IMR-90 (cell line): Measurements from ENCODE around the gene LMNTD2. TPM values are rescaled to one million over a fixed set of nuclear protein-coding genes. Genes with fewer than 3 reads are reported as not detected.

Experiments used
- ATAC-seq: fragments of 200-7000 bp; cut with Tn5 transposase; 2 replicates; pipeline ENCODE4 v1.9.1; 2020; ENCODE audit warnings: low read depth, mild to moderate bottlenecking, moderate library complexity
- BruUV-seq: library from RNA; stranded (reverse); fragments of 400-500 nt; replicated peaks from 2 replicates; lab custom pipeline; 2021; lab: Mats Ljungman, UMichigan
- CTCF ChIA-PET: fragments of 300-600 bp; formaldehyde crosslinking; extraction: SDS; loops from one replicate; lab custom pipeline; 2021; ENCODE audit warnings: antibody characterized with exemption; lab: Yijun Ruan, JAX
- POLR2A ChIA-PET: fragments of 300-600 bp; sonication (Branson Sonifier 250); formaldehyde crosslinking; loops from one replicate; lab custom pipeline; 2022; ENCODE audit warnings: antibody characterized with exemption; ENCODE audit not compliant: unreplicated experiment; lab: Charles Lee
- DNase-seq: peaks from one replicate; pipeline ENCODE4 v3.0.0; 2013
- H2AFZ ChIP-seq: replicated peaks from 2 replicates; pipeline ENCODE3; 2013; ENCODE audit warnings: low read length, mild to moderate bottlenecking; ENCODE audit not compliant: poor library complexity
- H2AK5ac ChIP-seq: 2 replicates; pipeline ENCODE4 v1.6.1; 2013; ENCODE audit warnings: low read depth, low read length, inconsistent platforms
- H2AK9ac ChIP-seq: replicated peaks from 2 replicates; pipeline ENCODE3; 2013; ENCODE audit warnings: mild to moderate bottlenecking, low read depth, low read length, moderate library complexity; ENCODE audit not compliant: poor library complexity
- H2BK120ac ChIP-seq: 2 replicates; pipeline ENCODE4 v1.6.1; 2013; ENCODE audit warnings: low read depth, low read length, inconsistent platforms
- H2BK15ac ChIP-seq: 3 replicates; pipeline ENCODE4 v1.6.1; 2013; ENCODE audit warnings: low read depth, low read length, inconsistent platforms
- H2BK20ac ChIP-seq: 2 replicates; pipeline ENCODE4 v1.6.1; 2013; ENCODE audit warnings: low read depth, mild to moderate bottlenecking, inconsistent platforms, low read length, moderate library complexity
- H2BK5ac ChIP-seq: 2 replicates; pipeline ENCODE4 v1.6.1; 2013; ENCODE audit warnings: mild to moderate bottlenecking, low read depth, low read length, inconsistent platforms; ENCODE audit not compliant: poor library complexity, severe bottlenecking
- H3K14ac ChIP-seq: replicated peaks from 2 replicates; pipeline ENCODE4 v1.6.1; 2013; ENCODE audit warnings: low read depth, low read length, inconsistent platforms
- H3K18ac ChIP-seq: 2 replicates; pipeline ENCODE4 v1.6.1; 2013; ENCODE audit warnings: low read depth, low read length, control low read depth
- H3K23ac ChIP-seq: 2 replicates; pipeline ENCODE4 v1.6.1; 2013; ENCODE audit warnings: low read depth, low read length, inconsistent platforms
- H3K27ac ChIP-seq: 2 replicates; pipeline ENCODE4 v1.5.1; 2013; ENCODE audit warnings: mild to moderate bottlenecking, control low read depth, low read length; ENCODE audit not compliant: insufficient read depth
- H3K27me3 ChIP-seq: 2 replicates; pipeline ENCODE4 v1.6.1; 2013; ENCODE audit warnings: low read length; ENCODE audit not compliant: control insufficient read depth, insufficient read depth
- H3K36me3 ChIP-seq: 2 replicates; pipeline ENCODE4 v1.6.1; 2013; ENCODE audit warnings: low read length, mixed read lengths; ENCODE audit not compliant: control insufficient read depth, insufficient read depth
- H3K4ac ChIP-seq: 2 replicates; pipeline ENCODE4 v1.6.1; 2013; ENCODE audit warnings: low read depth, low read length, inconsistent platforms
- H3K4me1 ChIP-seq: 2 replicates; pipeline ENCODE4 v1.6.1; 2013; ENCODE audit warnings: low read length, mixed read lengths; ENCODE audit not compliant: control insufficient read depth, insufficient read depth
- H3K4me2 ChIP-seq: 2 replicates; pipeline ENCODE4 v1.6.1; 2013; ENCODE audit warnings: low read depth, mild to moderate bottlenecking, control low read depth, low read length, moderate library complexity
- H3K4me3 ChIP-seq: 2 replicates; pipeline ENCODE4 v1.5.1; 2013; ENCODE audit warnings: low read depth, mild to moderate bottlenecking, control low read depth, low read length, moderate library complexity; ENCODE audit not compliant: insufficient read depth
- H3K56ac ChIP-seq: 2 replicates; pipeline ENCODE4 v1.6.1; 2013; ENCODE audit warnings: low read length, inconsistent platforms; ENCODE audit not compliant: insufficient read depth; ENCODE audit errors: extremely low read depth
- H3K79me1 ChIP-seq, 2 experiments: 2 replicates each; pipeline ENCODE4 v1.6.1; 2013; ENCODE audit warnings: low read length in 2 of 2, inconsistent platforms in 1 of 2, low read depth in 1 of 2
- H3K9ac ChIP-seq: 2 replicates; pipeline ENCODE4 v1.6.1; 2013; ENCODE audit warnings: low read depth, low read length, control low read depth
- H3K9me1 ChIP-seq: 2 replicates; pipeline ENCODE4 v1.6.1; 2013; ENCODE audit warnings: low read length, inconsistent platforms; ENCODE audit not compliant: insufficient read depth
- H3K9me3 ChIP-seq: 2 replicates; pipeline ENCODE4 v1.6.1; 2013; ENCODE audit warnings: low read length; ENCODE audit not compliant: control insufficient read depth, insufficient read depth
- H4K20me1 ChIP-seq: 2 replicates; pipeline ENCODE4 v1.6.1; 2013; ENCODE audit warnings: low read length, inconsistent platforms; ENCODE audit not compliant: insufficient read depth
- H4K5ac ChIP-seq: 2 replicates; pipeline ENCODE4 v1.6.1; 2013; ENCODE audit warnings: mild to moderate bottlenecking, low read depth, low read length, control low read depth
- H4K8ac ChIP-seq, 2 experiments: 2 replicates each; pipeline ENCODE4 v1.6.1; 2013; ENCODE audit warnings: low read depth in 2 of 2, low read length in 2 of 2, control low read depth in 1 of 2, inconsistent platforms in 1 of 2
- H4K91ac ChIP-seq: 2 replicates; pipeline ENCODE4 v1.6.1; 2013; ENCODE audit warnings: low read depth, low read length, inconsistent platforms; ENCODE audit not compliant: insufficient read depth
- POLR2A ChIP-seq: IDR thresholded peaks from 2 replicates; pipeline ENCODE4 v1.6.1; 2012; ENCODE audit warnings: mild to moderate bottlenecking, low read depth, low read length
- RFX5 ChIP-seq: IDR thresholded peaks from 2 replicates; pipeline ENCODE4 v1.8.0; 2012; ENCODE audit warnings: low read depth, mild to moderate bottlenecking, low read length, moderate library complexity
- WGBS, 2 experiments: methylation state at CpG; one replicate each; pipeline versions ENCODE4 v1.1.5 to v1.1.7; 2013; ENCODE audit warnings: missing lambda C conversion rate in 2 of 2; ENCODE audit not compliant: insufficient read length in 1 of 2; ENCODE audit errors: extremely low coverage in 2 of 2; 5-methylcytosine and 5-hydroxymethylcytosine counted together
- dilution Hi-C: fragments of 300-500 bp; cut with HindIII; formaldehyde crosslinking; loops from one replicate; pipeline ENCODE4 v1.14.3; 2018; ENCODE audit warnings: low sequenced_read_pairs; ENCODE audit not compliant: unreplicated experiment
- in situ Hi-C: fragments of 300-500 bp; cut with MboI; formaldehyde crosslinking; loops from 3 replicates; pipeline ENCODE4 v1.14.3; 2019; ENCODE audit warnings: low sequenced_read_pairs, inconsistent platforms, mixed read lengths
- intact Hi-C: fragments of 100-400 bp; cut with micrococcal nuclease; formaldehyde crosslinking; loops from 2 replicates; pipeline ENCODE4 v1.10.0; 2022
- polyA plus RNA-seq, 3 experiments: library from polyadenylated mRNA; depleted of rRNA; stranded (reverse); fragments of >200 nt; gene quantifications; 2 replicates each; pipeline ENCODE4 v1.2.3, GENCODE V29; 2012; ENCODE audit warnings: low replicate concordance in 1 of 3
- total RNA-seq: library from RNA; depleted of rRNA; stranded (reverse); fragments of >200 nt; gene quantifications from 2 replicates; pipeline ENCODE4 v1.2.3, GENCODE V29; 2012

Gene LMNTD2
- total and polyA plus RNA-seq, 2 of the 4 experiments (the other 2 are of a cell fraction): 0.18 to 1.3 TPM

GRCh38 chr11:508956-509355, 51.6 kb downstream of the LMNTD2 start:
- no peak for ATAC-seq

More at GRCh38 chr11:508956-509355, 51.6 kb downstream of the LMNTD2 start:
- no peak overlapping the region for H2AK5ac ChIP-seq
- BruUV-seq: no TSS peak
- no peaks in the 10 kb centered on the region for H3K9me3 ChIP-seq
- H2BK5ac ChIP-seq: no peak overlapping the region
- H2AFZ ChIP-seq: no peak overlapping the region
- no peak overlapping the region for H4K5ac ChIP-seq
- no peak overlapping the region for H2AK9ac ChIP-seq
- in situ Hi-C loops: no loop called here
- no peak for DNase-seq
- POLR2A ChIA-PET: no interaction called here
- peaks cover 5% of the 10 kb centered on the region for H3K9me1 ChIP-seq
- no peak overlapping the region for H4K8ac ChIP-seq
- peaks cover 19 to 44% of the 10 kb centered on the region in 2 experiments for H3K79me1 ChIP-seq
- intact Hi-C loops: no loop called here
- H4K91ac ChIP-seq: no peak overlapping the region
- TF ChIP-seq RFX5 (no peak), POLR2A (0 out of 2 replicates have a peak, but pooled peaks have one; percentile 16)
- H3K27ac ChIP-seq: no peak overlapping the region
- no peak overlapping the region for H2BK20ac ChIP-seq
- H3K4me3 ChIP-seq: no peak overlapping the region
- peaks cover 3% of the 10 kb centered on the region for H4K20me1 ChIP-seq
- H3K14ac ChIP-seq: no peak overlapping the region
- H3K4me1 ChIP-seq: peaks cover 7% of the 10 kb centered on the region
- WGBS, 2 experiments: 60% methylated on average over 1 of the region's 5 CpGs; no CpG with 5 or more reads in 1 of the 2 experiments
- CTCF ChIA-PET: interaction anchor here (1.9 kb wide), 1 partner anchor 10 kb away, joined by 6 read pairs; no protein-coding TSS in a partner anchor
- no peak overlapping the region for H2BK15ac ChIP-seq
- H2BK120ac ChIP-seq: no peak overlapping the region
- peaks cover 10% of the 10 kb centered on the region for H3K36me3 ChIP-seq
- H3K9ac ChIP-seq: no peak overlapping the region
- H3K56ac ChIP-seq: no peak overlapping the region
- dilution Hi-C loops: no loop called here
- H3K18ac ChIP-seq: no peak overlapping the region
- H3K4me2 ChIP-seq: no peak overlapping the region
- no peak overlapping the region; the same call in 1 of the 2 replicates for H3K23ac ChIP-seq
- no peaks in the 10 kb centered on the region for H3K27me3 ChIP-seq
- no peak overlapping the region for H3K4ac ChIP-seq
